Kidney glomerular epithelial cell (primary cell): ENCODE measurements around the gene RASGEF1C.
"Not testable (repeated sequence)": the region's sequence is repeated elsewhere in the genome, so short reads cannot be mapped to it uniquely, and the experiment has no call there.

Experiments
- DNase-seq: peaks from one replicate; lab custom pipeline; 2025; lab: John Stamatoyannopoulos, UW

Gene RASGEF1C

GRCh38 chr5:180135967-180136629 lies 72.9 kb downstream of the RASGEF1C start:
- no peak for DNase-seq

GRCh38 chr5:180135128-180135955 lies 73.7 kb downstream of the RASGEF1C start:
- DNase-seq = peak; percentile 71

GRCh38 chr5:180133971-180134508 lies 75.0 kb downstream of the RASGEF1C start:
- DNase-seq = no peak

DNA sequence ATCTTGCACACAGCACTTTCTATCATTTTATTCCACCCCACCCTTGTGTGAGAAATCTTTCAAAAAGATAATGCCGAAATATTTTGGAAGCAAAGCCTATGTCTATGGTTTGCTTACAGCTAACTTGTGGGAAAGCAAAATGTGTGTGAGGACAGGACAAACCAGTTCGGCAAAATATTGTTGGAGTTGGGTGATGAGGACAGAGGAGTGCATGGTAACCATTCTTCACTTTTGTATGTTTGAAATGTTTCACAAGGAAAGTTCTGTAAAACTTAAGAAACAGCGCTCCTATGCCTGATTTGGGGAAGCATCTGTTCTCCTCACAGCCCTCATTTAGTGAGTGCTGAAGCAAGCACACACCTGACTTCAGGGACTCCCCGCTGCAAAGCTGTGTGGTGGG lies 75.5 kb downstream of the RASGEF1C start:
- DNase-seq = no peak

GRCh38 chr5:180133060-180133459 lies 76.0 kb downstream of the RASGEF1C start:
- DNase-seq = no peak

DNA sequence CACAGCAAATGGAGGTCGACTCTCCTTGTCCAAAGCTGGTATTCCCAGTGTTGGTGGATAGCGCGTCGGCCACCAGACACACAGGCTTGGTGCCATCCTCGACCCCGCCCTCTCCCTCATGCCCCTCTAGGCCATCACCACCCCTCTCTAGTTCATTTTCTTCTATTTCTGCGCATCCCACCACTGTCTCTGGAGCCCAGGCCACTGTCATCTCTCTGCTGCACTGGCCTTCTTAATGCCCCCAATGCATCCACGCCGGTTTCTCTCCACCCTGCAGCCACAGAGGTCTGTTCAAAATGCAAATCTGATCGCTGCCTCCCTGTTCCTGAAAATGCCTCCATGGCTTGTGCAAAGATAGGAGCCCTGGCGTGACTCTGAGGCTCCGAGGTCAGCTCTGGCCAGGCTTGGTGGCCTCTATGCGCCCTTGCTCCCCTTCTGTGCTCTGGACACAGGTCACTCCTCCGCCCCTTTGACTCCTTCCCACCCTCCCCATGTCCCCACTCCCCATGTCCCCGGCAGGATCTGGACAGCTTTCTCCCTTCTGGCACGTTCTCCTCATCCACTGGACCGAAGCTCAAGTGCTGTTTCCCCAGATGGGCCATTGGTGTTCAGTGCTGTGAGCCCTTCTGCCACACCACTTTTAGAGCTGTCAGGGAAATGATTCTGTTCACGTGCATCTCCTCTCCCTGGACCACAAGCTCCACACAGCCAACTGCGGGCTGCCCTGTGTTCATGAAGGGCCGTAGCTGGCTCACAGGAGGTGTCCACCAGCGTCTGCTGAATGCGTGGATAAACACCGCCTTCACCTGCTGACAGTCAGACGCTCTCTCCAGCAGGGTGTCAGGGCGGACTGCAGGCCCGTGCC lies 77.9 kb downstream of the RASGEF1C start:
- DNase-seq = no peak

DNA sequence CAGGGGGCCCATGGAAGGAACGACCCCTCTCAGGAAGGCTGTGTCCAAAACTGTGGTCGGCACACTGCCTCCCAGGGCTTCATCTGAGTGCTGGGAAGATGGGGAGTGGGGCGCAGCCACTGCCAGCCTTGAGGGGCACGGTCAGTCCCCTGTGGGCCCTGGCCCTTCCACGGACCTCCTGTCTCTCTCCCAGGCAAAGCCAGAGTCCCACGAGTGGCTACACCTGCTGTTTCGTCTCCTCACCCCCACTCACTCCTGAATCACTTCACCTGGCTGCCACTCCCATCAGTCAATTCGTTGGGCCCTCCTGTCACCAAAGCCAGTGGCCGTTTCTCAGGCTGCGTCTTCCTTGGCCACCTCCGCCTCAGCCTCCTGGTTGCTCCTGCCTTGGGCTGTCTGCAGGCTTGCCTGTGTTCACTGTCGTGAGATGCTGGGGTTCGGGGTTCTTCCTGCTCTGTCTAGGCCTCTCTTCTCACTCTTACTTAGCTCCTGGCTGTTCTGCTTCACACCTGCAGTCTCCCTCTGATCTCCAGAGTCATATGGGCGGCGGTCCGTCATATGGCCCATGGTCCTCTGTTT lies 78.6 kb downstream of the RASGEF1C start:
- DNase-seq = no peak

- no peak for DNase-seq
Measured at GRCh38 chr5:180129291-180130190, 79.5 kb downstream of the RASGEF1C start.

DNA sequence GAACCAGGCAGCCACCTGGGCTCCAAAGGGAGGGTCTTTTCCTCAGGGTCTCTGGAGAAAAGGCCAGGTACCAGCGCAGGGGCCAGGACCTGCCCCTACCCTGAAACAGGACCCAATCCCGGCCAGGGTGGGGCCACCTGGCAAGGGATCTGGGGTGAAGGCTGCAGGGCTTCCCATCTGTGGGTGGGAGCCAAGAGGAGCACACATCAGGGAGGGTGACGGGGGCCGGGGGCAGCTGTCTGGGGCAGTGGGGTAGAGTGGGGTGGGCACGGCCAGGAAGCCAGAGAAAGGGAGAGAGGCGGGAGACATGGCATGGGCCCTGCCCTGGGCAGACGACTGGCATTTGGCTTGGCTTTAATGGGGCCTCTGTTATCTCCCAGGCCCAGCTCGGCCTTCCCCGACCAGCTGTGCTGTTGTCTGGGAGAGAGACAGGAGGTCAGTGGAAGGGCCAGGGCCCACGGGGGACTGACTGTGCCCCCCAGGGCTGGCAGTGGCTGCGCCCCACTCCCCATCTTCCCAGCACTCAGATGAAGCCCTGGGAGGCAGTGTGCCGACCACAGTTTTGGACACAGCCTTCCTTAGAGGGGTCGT lies 80.2 kb downstream of the RASGEF1C start:
- DNase-seq = no peak

DNA sequence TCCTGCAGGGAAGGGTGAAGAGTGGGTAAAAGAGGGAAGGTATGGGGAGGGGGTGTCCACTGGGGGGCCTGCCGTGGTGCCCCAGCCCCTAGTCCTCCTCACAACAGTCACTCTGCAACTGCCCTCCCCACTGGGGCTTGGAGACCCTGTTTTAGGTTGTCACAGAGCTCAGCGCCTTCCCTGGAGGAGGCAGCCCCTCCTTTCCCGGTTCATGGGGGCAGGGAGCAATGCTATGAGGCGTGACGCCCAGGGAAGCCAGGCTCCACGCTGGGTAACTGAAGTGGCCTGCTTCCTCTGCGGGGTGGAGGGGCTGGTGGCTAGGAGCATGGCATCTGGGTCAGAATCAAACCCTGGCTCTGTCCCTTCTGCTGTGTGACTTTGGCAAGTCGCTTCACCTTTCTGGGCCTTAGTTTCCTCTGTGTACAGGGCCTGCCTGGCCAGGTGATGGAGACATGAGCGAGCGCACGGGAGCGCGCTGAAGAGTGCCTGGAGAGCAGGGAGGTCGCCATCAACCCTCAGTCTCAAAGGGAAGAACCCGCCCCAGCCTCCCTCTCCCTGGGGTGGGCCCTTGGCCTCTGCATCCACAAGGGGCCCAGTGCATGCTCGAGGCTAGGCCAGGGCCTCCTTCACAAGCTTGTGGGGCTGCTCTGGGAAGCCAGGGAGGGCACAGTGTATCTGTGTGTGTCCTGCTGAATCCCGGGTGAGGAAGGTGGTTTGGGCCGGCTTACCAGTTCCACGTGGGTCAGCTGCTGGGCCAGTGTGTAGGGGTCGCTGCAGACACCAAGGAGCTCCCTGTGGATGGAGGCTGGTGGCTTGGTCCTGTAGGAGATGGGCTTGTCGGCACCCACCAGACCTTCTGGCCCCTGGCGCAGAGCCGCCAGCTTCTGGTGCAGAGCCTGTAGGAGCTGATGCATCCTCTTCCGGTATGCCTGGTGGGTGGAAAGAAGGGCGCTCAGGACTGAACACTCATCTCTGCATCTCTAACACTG lies 81.0 kb downstream of the RASGEF1C start:
- no peak for DNase-seq

DNA sequence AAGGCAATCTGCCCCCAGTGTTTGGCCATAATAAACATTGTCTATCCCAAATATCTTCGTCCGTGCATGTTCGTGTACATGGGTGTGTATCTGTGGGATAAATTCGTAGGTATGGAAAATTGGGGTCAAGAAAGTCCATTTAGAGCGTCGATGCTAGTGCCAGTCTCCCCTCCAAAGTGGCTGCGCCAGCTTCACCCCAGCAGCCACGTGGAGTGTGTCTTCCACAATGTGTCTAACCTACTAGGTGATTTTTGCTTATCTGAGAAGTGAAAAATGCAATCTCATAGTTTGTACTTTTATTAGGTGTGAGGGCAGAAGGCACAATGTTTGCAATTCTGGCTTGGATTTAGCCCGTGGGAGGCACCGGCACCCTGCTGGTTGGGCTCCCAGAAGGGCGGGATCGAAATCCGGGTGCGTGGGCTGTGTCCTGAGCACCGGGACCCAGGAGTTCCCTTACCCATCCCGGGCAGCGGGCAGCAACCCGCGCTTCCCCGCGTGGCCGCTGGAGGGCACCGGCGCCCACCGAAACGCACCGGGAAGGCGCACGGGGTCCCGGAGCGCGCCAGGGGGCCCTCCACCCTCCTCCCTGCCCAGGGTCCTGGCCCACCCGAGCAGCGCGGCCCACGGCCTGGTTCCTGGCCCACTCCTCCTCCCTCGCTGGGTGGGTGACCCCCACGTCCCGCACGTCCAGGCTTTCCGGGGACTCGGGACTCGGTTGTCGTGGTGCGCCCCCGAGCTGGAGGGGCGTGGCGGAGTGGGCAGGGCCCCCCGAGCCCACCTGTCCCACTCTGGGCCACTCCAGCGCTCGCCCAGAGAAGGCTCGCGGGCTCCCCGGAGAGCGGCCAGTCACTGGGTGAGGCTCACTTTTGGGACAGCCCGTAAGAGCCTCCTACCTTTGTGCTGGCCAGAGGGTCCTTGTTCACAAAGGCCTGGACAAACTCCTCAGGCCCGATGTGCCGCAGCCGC lies 82.0 kb downstream of the RASGEF1C start:
- DNase-seq = peak; percentile 2

GRCh38 chr5:180126156-180126555 lies 82.9 kb downstream of the RASGEF1C start:
- not testable (repeated sequence) for DNase-seq

DNA sequence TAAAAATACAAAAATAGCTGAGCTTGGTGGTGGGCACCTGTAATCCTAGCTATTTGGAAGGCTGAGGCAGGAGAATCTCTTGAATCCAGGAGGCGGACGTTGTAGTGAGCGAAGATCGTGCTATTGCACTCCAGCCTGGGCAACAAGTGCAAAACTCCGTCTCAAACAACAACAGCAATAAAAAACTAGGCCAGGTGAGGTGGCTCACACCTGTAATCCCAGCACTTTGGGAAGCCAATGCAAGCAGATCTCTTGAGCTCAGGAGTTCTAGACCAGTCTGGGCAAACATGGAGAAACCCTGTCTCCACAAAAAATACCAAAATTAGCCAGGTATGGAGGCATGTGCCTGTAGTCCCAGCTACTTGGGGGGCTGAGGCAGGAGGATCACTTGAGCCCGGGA lies 84.3 kb downstream of the RASGEF1C start:
- not testable (repeated sequence) for DNase-seq

DNA sequence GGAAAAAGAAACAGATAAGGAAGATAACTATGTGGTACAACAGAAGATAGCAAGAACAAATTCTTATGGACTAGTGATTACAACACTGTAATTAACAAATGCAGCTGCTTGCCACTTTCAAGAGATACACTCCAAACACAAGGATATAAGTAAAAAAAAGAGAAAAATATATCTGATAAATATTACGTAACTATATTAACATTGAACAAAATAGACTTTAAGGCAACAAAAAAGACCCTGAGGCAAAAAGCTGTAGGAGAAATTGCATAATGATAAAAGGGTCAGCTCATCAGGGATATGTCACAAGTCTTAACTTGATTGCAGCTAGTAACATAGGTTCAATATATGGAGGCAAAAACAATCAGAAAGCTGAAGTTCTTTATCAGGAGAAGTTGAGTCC lies 86.1 kb downstream of the RASGEF1C start:
- no peak for DNase-seq

DNA sequence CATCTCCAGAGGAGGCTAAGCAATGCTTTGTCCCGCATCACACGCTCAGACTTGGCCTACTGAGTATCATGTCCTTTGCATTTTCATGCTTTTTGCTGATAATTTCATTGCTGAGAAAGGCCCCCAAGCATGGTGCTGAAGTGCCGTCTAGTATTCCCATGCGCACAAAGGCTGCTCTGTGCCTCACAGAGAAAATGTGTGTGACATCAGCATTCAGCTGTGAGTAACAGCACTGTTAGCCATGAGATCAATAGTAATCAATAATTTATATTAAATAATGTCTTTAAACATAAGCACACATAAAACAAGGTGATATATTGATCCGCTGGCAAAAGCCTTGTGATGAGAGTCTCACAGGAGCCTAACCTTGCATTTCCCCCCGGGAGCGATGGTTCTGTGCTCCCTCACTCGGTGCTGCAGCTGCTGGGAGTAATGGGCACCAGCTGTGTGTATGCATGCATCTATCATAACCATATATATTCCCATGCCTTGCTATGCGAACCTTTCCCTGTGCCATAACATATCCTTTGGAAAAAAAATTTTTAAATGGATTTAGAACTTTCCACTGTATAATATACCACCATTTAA lies 87.1 kb downstream of the RASGEF1C start:
- DNase-seq = no peak

DNA sequence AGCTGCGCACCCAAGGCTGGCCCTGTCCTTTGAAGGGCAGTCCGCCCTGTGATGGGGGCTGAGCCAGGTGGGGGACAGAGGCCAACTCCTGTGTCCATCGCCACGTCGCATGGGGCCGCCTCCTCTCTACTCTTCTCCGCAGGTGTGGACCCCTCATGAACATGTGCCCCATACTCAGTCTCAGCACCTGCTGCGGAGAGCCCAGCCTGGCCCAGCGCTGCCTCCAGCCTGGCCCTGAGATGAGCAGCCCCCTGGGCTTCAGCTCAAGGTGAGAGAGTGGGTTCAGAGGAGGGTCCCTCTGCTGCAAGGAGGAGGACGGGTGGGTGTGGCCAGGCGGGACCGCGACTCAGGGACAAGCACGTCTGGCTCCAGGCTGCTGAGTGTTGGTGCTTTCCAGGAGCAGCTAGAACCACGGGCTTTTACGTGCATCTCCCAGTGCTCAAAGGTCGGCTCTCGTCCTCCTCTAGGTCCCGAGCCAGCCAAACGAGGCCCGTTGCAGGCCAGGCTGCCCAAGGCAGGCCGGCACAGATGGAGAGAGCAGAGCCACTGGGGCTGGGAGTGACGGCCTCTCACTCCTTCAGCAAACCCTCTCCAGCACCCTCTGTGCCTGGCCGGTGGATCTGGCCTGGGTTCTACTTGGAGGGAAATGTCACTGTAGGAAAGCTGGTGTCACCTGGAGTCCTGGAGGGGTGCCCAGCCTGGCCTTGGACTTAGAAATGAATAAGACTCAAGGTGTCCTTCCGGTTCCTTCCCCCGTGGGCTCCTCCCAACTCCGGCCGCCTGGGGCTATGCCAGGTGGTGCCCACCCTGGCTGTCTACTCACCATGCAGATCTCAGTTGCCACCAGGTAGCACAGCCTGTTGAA lies 88.5 kb downstream of the RASGEF1C start:
- no peak for DNase-seq

DNA sequence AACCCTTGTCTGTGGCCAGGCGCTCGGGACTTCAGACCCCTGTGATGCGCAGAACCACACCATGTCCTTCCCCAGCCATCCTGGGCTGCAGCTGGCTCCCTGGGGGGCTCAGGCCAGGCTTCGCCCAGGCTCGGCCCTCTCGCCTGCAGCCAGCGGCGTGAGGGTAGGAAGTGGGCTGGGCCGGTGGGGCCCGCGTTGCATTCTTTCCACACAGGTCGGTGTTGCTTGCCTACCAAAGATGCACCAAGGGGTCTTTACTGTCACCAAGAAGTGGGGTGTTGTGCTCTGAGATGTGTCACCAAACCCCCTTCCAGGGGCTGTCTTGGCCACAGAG lies 89.1 kb downstream of the RASGEF1C start:
- DNase-seq = no peak
